HEK293 (cell line): ENCODE results near the gene CYP11A1.

ENCODE experiments used
- CTCF ChIA-PET: fragments of 350-600 bp; formaldehyde crosslinking; extraction: SDS; loops from one replicate; lab custom pipeline; 2021; ENCODE audit warnings: antibody characterized with exemption; lab: Yijun Ruan, JAX
- POLR2A ChIA-PET: fragments of 300-600 bp; formaldehyde crosslinking; extraction: SDS; loops from one replicate; lab custom pipeline; 2020; ENCODE audit warnings: antibody characterized with exemption, inconsistent platforms; lab: Yijun Ruan, JAX
- H3K27ac ChIP-seq: fragments of 200-500 bp; sonication (Bioruptor generic); 2 replicates; pipeline ENCODE4 v1.5.1; 2014; ENCODE audit warnings: low read depth, low read length, control low read depth, inconsistent platforms; ENCODE audit errors: extremely low read depth
- H3K36me3 ChIP-seq, 2 experiments: fragments of 200-500 bp in 1 of 2; sonication (Bioruptor generic) in 1 of 2; 1 replicate in 1 of 2; 2 replicates in 1 of 2; pipeline ENCODE4 v1.5.1; 2014 to 2017; ENCODE audit warnings: inconsistent platforms in 2 of 2, low read length in 2 of 2; ENCODE audit not compliant: control insufficient read depth in 2 of 2, insufficient read depth in 1 of 2
- H3K4me1 ChIP-seq: fragments of 200-500 bp; sonication (Bioruptor generic); 2 replicates; pipeline ENCODE4 v1.5.1; 2014; ENCODE audit warnings: mild to moderate bottlenecking, low read length, inconsistent platforms; ENCODE audit not compliant: control insufficient read depth, insufficient read depth
- H3K4me3 ChIP-seq: 2 replicates; pipeline ENCODE4 v1.5.1; 2011; ENCODE audit warnings: low read depth, mild to moderate bottlenecking, control low read depth, low read length, moderate library complexity
- H3K9me3 ChIP-seq: fragments of 200-500 bp; sonication (Bioruptor generic); 2 replicates; pipeline ENCODE4 v1.5.1; 2014; ENCODE audit warnings: low read depth, low read length, inconsistent platforms; ENCODE audit not compliant: control insufficient read depth, insufficient read depth
- EGR2 ChIP-seq: fragments of 450-650 bp; formaldehyde crosslinking; IDR thresholded peaks from 2 replicates; pipeline ENCODE4 v1.5.1; 2016; ENCODE audit warnings: low read depth, missing biosample characterization, missing genetic modification characterization
- IKZF3 ChIP-seq: fragments of 450-650 bp; IDR thresholded peaks from 2 replicates; pipeline ENCODE4 v1.5.0; 2018; ENCODE audit warnings: missing biosample characterization, mild to moderate bottlenecking, missing genetic modification characterization, moderate library complexity
- MEIS1 ChIP-seq: sonication (generic); formaldehyde crosslinking; IDR thresholded peaks from 2 replicates; pipeline ENCODE4 v1.8.1; 2022; ENCODE audit warnings: missing genetic modification reagents, mild to moderate bottlenecking, borderline replicate concordance
- OSR2 ChIP-seq: fragments of 450-650 bp; formaldehyde crosslinking; IDR thresholded peaks from 2 replicates; pipeline ENCODE4 v1.5.1; 2016; ENCODE audit warnings: missing biosample characterization, missing genetic modification characterization
- SP2 ChIP-seq: fragments of 450-650 bp; formaldehyde crosslinking; IDR thresholded peaks from 2 replicates; pipeline ENCODE4 v1.5.1; 2016; ENCODE audit warnings: missing biosample characterization, missing genetic modification characterization
- ZBTB20 ChIP-seq: fragments of 450-650 bp; formaldehyde crosslinking; IDR thresholded peaks from 2 replicates; pipeline ENCODE4 v1.5.1; 2016; ENCODE audit warnings: missing biosample characterization, missing genetic modification characterization
- ZBTB21 ChIP-seq: fragments of 450-650 bp; formaldehyde crosslinking; IDR thresholded peaks from 2 replicates; pipeline ENCODE4 v1.5.1; 2017; ENCODE audit warnings: missing biosample characterization, missing genetic modification characterization
- ZBTB48 ChIP-seq: fragments of 450-650 bp; formaldehyde crosslinking; IDR thresholded peaks from 2 replicates; pipeline ENCODE4 v1.5.1; 2016; ENCODE audit warnings: missing biosample characterization, missing genetic modification characterization
- ZFHX2 ChIP-seq: fragments of 450-650 bp; formaldehyde crosslinking; conservative IDR thresholded peaks from 2 replicates; pipeline ENCODE4 v1.5.1; 2016; ENCODE audit warnings: missing biosample characterization, missing genetic modification characterization
- ZNF112 ChIP-seq: fragments of 450-650 bp; formaldehyde crosslinking; IDR thresholded peaks from 2 replicates; pipeline ENCODE4 v1.5.0; 2017; ENCODE audit warnings: missing biosample characterization, missing genetic modification characterization
- ZNF169 ChIP-seq: fragments of 450-650 bp; formaldehyde crosslinking; IDR thresholded peaks from 2 replicates; pipeline ENCODE4 v1.5.1; 2016; ENCODE audit warnings: missing biosample characterization, missing genetic modification characterization
- ZNF274 ChIP-seq, 2 experiments: fragments of 200-500 bp in 1 of 2; fragments of 450-650 bp in 1 of 2; sonication (Bioruptor generic) in 1 of 2; formaldehyde crosslinking in 1 of 2; IDR thresholded peaks; 2 replicates each; pipeline versions ENCODE4 v1.5.1 to v1.6.1; 2014 to 2016; ENCODE audit warnings: borderline replicate concordance in 1 of 2, inconsistent platforms in 1 of 2, low read length in 1 of 2, missing biosample characterization in 1 of 2, missing genetic modification characterization in 1 of 2
- ZNF394 ChIP-seq: fragments of 450-650 bp; formaldehyde crosslinking; IDR thresholded peaks from 2 replicates; pipeline ENCODE4 v1.5.1; 2016; ENCODE audit warnings: missing biosample characterization, missing genetic modification characterization, mild to moderate bottlenecking, moderate library complexity, borderline replicate concordance
- ZNF521 ChIP-seq: fragments of 450-650 bp; formaldehyde crosslinking; IDR thresholded peaks from 2 replicates; pipeline ENCODE4 v1.5.1; 2017; ENCODE audit warnings: missing biosample characterization, mild to moderate bottlenecking, missing genetic modification characterization
- ZNF600 ChIP-seq: fragments of 450-650 bp; formaldehyde crosslinking; IDR thresholded peaks from 2 replicates; pipeline ENCODE4 v1.5.1; 2016; ENCODE audit warnings: missing biosample characterization, missing genetic modification characterization
- ZNF776 ChIP-seq: fragments of 450-650 bp; formaldehyde crosslinking; IDR thresholded peaks from 2 replicates; pipeline ENCODE4 v1.5.0; 2017; ENCODE audit warnings: missing biosample characterization, missing genetic modification characterization, borderline replicate concordance

Gene CYP11A1

DNA sequence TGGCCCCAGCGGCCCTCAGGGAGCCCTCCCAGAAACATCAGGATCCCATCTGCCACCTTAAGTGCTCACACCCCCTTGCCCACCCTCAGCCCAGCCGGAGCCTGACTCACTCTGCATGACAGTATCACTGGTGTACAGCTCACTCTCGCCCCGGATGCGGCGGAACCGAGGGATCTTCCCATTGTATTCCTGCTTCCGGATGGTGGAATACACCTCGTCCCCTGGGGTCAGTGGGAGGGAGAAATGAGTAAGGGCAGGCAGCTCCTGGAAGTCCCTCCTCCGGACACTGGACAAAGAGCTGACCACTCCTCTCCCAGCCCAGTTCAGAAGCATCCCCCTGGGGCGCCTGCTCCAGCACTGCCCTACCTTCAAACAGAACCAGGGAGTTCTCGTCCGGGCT, 49.8 kb upstream of the CYP11A1 start:
- no peaks in the 10 kb centered on the region for H3K36me3 ChIP-seq
- H3K9me3 ChIP-seq = no peaks in the 10 kb centered on the region
- ChIA-PET CTCF (no interaction called here), POLR2A (no interaction called here)
- TF ChIP-seq IKZF3 = peak; percentile 63; the same call in 1 of the 2 replicates
- TF ChIP-seq MEIS1 (CRISPR knock-in tag) = no peak
- TF ChIP-seq, all 188 proteins: peak for 1
- H3K27ac ChIP-seq = no peak overlapping the region
- no peak overlapping the region for H3K4me3 ChIP-seq
- H3K4me1 ChIP-seq = no peaks in the 10 kb centered on the region

DNA sequence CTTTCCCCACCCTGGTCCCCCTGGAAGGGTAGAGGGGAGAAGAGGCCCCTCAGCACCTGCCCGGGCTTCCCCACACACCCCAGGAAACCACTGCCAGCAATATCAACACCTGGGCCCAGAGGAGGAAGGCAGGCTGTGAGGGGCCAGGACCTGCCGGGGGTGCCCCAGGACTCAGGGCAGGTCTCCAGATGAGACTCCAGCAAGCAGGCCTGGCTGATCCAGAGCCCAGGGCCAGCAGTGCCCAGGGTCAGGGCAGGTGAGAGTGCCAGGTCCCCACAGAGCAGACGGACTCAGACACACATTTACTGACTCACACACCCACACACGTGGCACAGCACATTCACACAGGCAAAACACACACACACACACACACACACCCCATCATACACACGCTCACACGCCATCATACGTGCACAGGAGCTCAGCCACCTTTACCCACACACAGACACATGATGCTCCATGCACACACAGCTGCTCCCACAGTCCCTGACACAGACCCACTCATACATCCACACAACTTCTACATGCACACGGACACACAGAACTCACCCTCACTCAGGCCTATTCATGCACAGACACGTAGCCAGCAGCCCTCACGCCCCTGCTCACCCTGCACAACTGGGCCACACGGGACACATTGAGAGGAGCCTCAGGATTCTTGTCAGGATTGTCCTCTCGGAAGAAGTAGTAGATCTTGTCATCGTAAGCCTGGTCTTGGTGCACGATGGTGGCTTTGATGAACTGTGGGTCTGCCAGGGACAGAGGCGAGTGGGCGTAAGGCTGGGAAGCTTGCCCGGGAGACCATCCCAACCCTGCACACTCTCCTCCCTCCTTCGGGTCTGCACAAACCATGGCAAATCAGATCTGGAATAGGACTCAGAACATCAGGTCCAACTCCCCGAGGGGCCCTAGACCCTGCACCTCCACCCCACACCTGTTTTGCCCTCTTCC, 48.8 kb upstream of the CYP11A1 start:
- Histone ChIP-seq H3K27ac (no peak overlapping the region), H3K4me1 (no peaks in the 10 kb centered on the region), H3K36me3 (no peaks in the 10 kb centered on the region), H3K9me3 (no peaks in the 10 kb centered on the region), H3K4me3 (no peak overlapping the region)
- POLR2A ChIA-PET = no interaction called here
- CTCF ChIA-PET = no interaction called here
- TF ChIP-seq ZNF776 (tag by site-specific recombination) (0 out of 2 replicates have a peak, but pooled peaks have one; percentile 41), ZFHX2 (tag by site-specific recombination) (peak; percentile 95), ZNF112 (tag by site-specific recombination) (0 out of 2 replicates have a peak, but pooled peaks have one; percentile 28), ZNF169 (tag by site-specific recombination) (no peak), ZBTB48 (tag by site-specific recombination) (peak; percentile 39; the same call in 1 of the 2 replicates), SP2 (tag by site-specific recombination) (no peak), ZNF600 (tag by site-specific recombination) (0 out of 2 replicates have a peak, but pooled peaks have one; percentile 25), ZNF394 (tag by site-specific recombination) (peak; percentile 16; the same call in 1 of the 2 replicates), ZNF521 (tag by site-specific recombination) (0 out of 2 replicates have a peak, but pooled peaks have one; percentile 69), EGR2 (tag by site-specific recombination) (peak; percentile 93), OSR2 (tag by site-specific recombination) (no peak), ZNF274 (IDR thresholded peaks at IDR 0.05; ENCODE audit: low read length) (no peak), ZNF274 (tag by site-specific recombination; IDR thresholded peaks at IDR 0.05; ENCODE audit: borderline replicate concordance) (peak; percentile 51; the same call in 1 of the 2 replicates), ZBTB20 (tag by site-specific recombination) (peak; percentile 34; the same call in 1 of the 2 replicates)
- TF ChIP-seq, all 188 proteins: peak for 10

DNA sequence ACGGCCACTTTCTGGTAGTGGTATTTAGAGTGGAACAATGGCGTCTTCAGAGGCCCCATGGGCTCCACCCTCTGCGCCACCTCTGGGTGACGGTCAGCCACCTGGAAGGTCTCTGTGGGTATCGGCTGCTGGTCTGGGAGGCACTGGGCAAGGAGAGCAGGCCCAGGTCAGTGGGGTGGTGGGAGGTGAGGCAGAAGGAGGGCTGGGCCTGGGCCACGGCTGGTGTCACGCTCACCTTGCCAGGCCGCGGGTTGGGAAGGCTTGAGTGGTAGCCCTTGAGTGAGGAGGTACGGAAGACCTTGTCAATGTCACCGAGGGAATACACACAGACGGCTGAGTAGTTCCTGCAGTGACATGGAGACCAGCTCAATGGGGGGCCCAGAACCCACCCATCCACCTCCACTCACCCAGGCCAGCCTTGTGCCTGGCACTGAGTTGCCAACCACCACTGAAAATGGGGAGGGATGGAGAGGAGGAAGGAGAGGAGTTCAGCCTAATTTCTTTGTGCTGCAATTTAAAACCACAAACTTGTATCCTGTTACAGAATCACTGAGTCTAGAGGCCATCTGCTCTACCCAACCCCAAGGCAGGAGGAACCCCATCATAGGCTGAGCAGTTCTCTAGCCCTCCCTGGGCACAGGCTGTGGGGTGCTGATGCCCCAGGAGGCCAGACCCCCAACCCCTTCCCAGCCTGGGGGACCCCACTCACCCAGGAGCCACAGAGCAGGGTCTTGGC, 47.3 kb upstream of the CYP11A1 start:
- H3K27ac ChIP-seq = no peak overlapping the region
- no peaks in the 10 kb centered on the region for H3K36me3 ChIP-seq
- CTCF ChIA-PET = interaction anchor here (0.5 to 1.3 kb wide), 3 partner anchors 24 to 885 kb away, joined by 3 to 5 read pairs (median 4); no protein-coding TSS in a partner anchor

More for the DNA sequence above, 47.3 kb upstream of the CYP11A1 start:
- Histone ChIP-seq H3K4me1 (no peaks in the 10 kb centered on the region), H3K9me3 (no peaks in the 10 kb centered on the region), H3K4me3 (no peak overlapping the region)
- POLR2A ChIA-PET = no interaction called here
- TF ChIP-seq ZBTB21 = no peak
- TF ChIP-seq, all 188 proteins: peak for 0
